Neuronal stem cell (in vitro differentiated cells): Measurements from ENCODE around the gene PDGFC.

Experiments used
- DNase-seq: peaks from one replicate; pipeline ENCODE4 v3.0.0-alpha.2; 2013; ENCODE audit warnings: low spot score
- H2AFZ ChIP-seq: one replicate; pipeline ENCODE4 v1.6.1; 2013; ENCODE audit warnings: mild to moderate bottlenecking, low read length, inconsistent platforms
- H2AK5ac ChIP-seq: 2 replicates; pipeline ENCODE4 v1.6.1; 2013; ENCODE audit warnings: low read depth, mild to moderate bottlenecking, inconsistent platforms, low read length, moderate library complexity, mixed read lengths
- H2BK120ac ChIP-seq: 2 replicates; pipeline ENCODE4 v1.6.1; 2013; ENCODE audit warnings: low read depth, mild to moderate bottlenecking, inconsistent platforms, low read length, moderate library complexity, mixed read lengths
- H2BK12ac ChIP-seq: one replicate; pipeline ENCODE4 v1.6.1; 2013; ENCODE audit warnings: low read length, inconsistent platforms
- H2BK15ac ChIP-seq: 2 replicates; pipeline ENCODE4 v1.6.1; 2013; ENCODE audit warnings: mild to moderate bottlenecking, low read length, inconsistent platforms, mixed read lengths
- H2BK5ac ChIP-seq: one replicate; pipeline ENCODE4 v1.6.1; 2013; ENCODE audit warnings: inconsistent platforms, mild to moderate bottlenecking, low read length, moderate library complexity
- H3K14ac ChIP-seq: one replicate; pipeline ENCODE4 v1.6.1; 2013; ENCODE audit warnings: low read length, inconsistent platforms
- H3K18ac ChIP-seq: 2 replicates; pipeline ENCODE4 v1.6.1; 2013; ENCODE audit warnings: low read length, inconsistent platforms
- H3K23ac ChIP-seq: 2 replicates; pipeline ENCODE4 v1.6.1; 2013; ENCODE audit warnings: low read depth, mild to moderate bottlenecking, mixed read lengths, low read length, inconsistent platforms; ENCODE audit not compliant: poor library complexity
- H3K27ac ChIP-seq: replicated peaks from 3 replicates; pipeline ENCODE4 v1.5.1; 2013; ENCODE audit warnings: low read length, inconsistent platforms
- H3K27me3 ChIP-seq, 3 experiments: 2 replicates each; pipeline ENCODE4 v1.6.1; 2013; ENCODE audit warnings: low read length in 3 of 3, mild to moderate bottlenecking in 2 of 3, inconsistent platforms in 1 of 3, low read depth in 1 of 3, mixed read lengths in 1 of 3, moderate library complexity in 1 of 3; ENCODE audit not compliant: control insufficient read depth in 3 of 3, insufficient read depth in 3 of 3
- H3K36me3 ChIP-seq, 2 donors: replicated peaks in 1 of 2; 2 replicates each; pipeline ENCODE4 v1.6.1; 2013; ENCODE audit warnings: low read length in 2 of 2; ENCODE audit not compliant: control insufficient read depth in 2 of 2, insufficient read depth in 2 of 2
- H3K4ac ChIP-seq: 2 replicates; pipeline ENCODE4 v1.6.1; 2013; ENCODE audit warnings: inconsistent platforms, mild to moderate bottlenecking, low read length, moderate library complexity
- H3K4me1 ChIP-seq, 2 donors: 1 replicate in 1 of 2; 2 replicates in 1 of 2; pipeline ENCODE4 v1.6.1; 2013; ENCODE audit warnings: low read length in 2 of 2, low read depth in 1 of 2; ENCODE audit not compliant: control insufficient read depth in 2 of 2, insufficient read depth in 1 of 2
- H3K4me2 ChIP-seq: one replicate; pipeline ENCODE4 v1.6.1; 2013; ENCODE audit warnings: mild to moderate bottlenecking, low read length, inconsistent platforms; ENCODE audit not compliant: insufficient read depth, poor library complexity, severe bottlenecking
- H3K4me3 ChIP-seq, 2 donors: 2 replicates each; pipeline ENCODE4 v1.5.1; 2013; ENCODE audit warnings: low read length in 2 of 2, mild to moderate bottlenecking in 2 of 2, inconsistent platforms in 1 of 2, moderate library complexity in 1 of 2
- H3K79me1 ChIP-seq: one replicate; pipeline ENCODE4 v1.6.1; 2013; ENCODE audit warnings: low read depth, mild to moderate bottlenecking, inconsistent platforms, low read length, moderate library complexity
- H3K9ac ChIP-seq: one replicate; pipeline ENCODE4 v1.6.1; 2013; ENCODE audit warnings: mild to moderate bottlenecking, low read depth, low read length, inconsistent platforms; ENCODE audit not compliant: poor library complexity
- H3K9me3 ChIP-seq, 2 donors: replicated peaks in 1 of 2; 2 replicates each; pipeline versions ENCODE3 to v1.6.1; 2013; ENCODE audit warnings: low read length in 2 of 2, mild to moderate bottlenecking in 2 of 2, inconsistent platforms in 1 of 2, low read depth in 1 of 2, mixed read lengths in 1 of 2, moderate library complexity in 1 of 2; ENCODE audit not compliant: control insufficient read depth in 2 of 2, insufficient read depth in 1 of 2
- H4K8ac ChIP-seq: one replicate; pipeline ENCODE4 v1.6.1; 2013; ENCODE audit warnings: low read depth, mild to moderate bottlenecking, inconsistent platforms, low read length, moderate library complexity
- H4K91ac ChIP-seq: one replicate; pipeline ENCODE4 v1.6.1; 2013; ENCODE audit warnings: low read length, low read depth, mild to moderate bottlenecking, inconsistent platforms; ENCODE audit not compliant: poor library complexity
- WGBS, 2 donors: extraction: QIAGEN DNeasy Blood & Tissue Kit; methylation state at CpG; one replicate each; pipeline ENCODE4 v1.1.7; 2013; ENCODE audit warnings: missing lambda C conversion rate in 2 of 2, mixed read lengths in 1 of 2; ENCODE audit not compliant: insufficient read length in 2 of 2, insufficient replicate concordance in 1 of 2; ENCODE audit errors: extremely low coverage in 2 of 2; 5-methylcytosine and 5-hydroxymethylcytosine counted together

PDGFC gene

DNA sequence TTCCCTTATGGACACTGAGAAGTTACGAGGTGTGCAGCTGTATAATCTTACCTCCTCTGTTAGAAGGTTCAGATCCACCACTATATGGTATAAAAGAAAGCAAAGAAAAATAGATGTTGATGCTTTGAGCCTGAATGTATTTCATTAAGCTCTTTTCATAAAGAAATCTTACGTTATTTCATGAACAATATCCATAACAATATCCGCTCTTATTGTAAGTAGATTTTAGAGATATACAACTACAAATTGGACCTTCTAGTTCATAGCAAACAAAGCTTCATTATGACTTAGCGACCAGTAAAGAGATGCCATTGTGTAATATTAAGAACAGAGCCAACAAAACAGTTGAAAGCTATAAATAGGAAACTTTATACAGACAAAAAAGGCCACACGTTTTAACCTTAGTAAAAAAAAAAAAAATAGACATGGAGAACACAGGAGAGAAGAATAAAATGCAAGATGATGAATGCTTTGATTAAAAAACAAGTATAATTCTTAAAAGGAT, 203.6 kb downstream of the PDGFC start:
- no peaks in the 10 kb centered on the region for H3K79me1 ChIP-seq
- no CpG with 5 or more reads among the region's 5 CpGs for WGBS, 2 donors
- no peak overlapping the region for H3K27ac ChIP-seq
- H3K4me1 ChIP-seq: peaks cover 2 to 16% of the 10 kb centered on the region in 2 donors
- H3K9ac ChIP-seq: no peak overlapping the region
- H2BK5ac ChIP-seq: no peak overlapping the region
- H4K8ac ChIP-seq: no peak overlapping the region
- H4K91ac ChIP-seq: no peak overlapping the region
- H3K14ac ChIP-seq: no peak overlapping the region
- H2BK15ac ChIP-seq: no peak overlapping the region
- no peak overlapping the region for H3K18ac ChIP-seq
- H3K4me3 ChIP-seq: no peak overlapping the region
- no peak overlapping the region for H3K4ac ChIP-seq
- H3K36me3 ChIP-seq: no peaks in the 10 kb centered on the region
- H3K23ac ChIP-seq: no peak overlapping the region
- H2AK5ac ChIP-seq: no peak overlapping the region
- H2BK12ac ChIP-seq: no peak overlapping the region
- no peaks in the 10 kb centered on the region for H3K9me3 ChIP-seq
- no peak overlapping the region for H2BK120ac ChIP-seq
- H3K4me2 ChIP-seq: no peak overlapping the region
- no peak for DNase-seq
- no peak overlapping the region for H2AFZ ChIP-seq
- no peaks in the 10 kb centered on the region for H3K27me3 ChIP-seq

GRCh38 chr4:156766846-156767245, 204.8 kb downstream of the PDGFC start:
- Histone ChIP-seq H2AFZ (no peak overlapping the region), H3K4me3 (no peak overlapping the region), H4K91ac (no peak overlapping the region), H2BK120ac (no peak overlapping the region), H2BK12ac (no peak overlapping the region), H3K36me3 (no peaks in the 10 kb centered on the region), H2AK5ac (no peak overlapping the region), H3K9ac (no peak overlapping the region), H3K14ac (no peak overlapping the region), H3K27me3 (no peaks in the 10 kb centered on the region), H3K79me1 (no peaks in the 10 kb centered on the region), H3K18ac (no peak overlapping the region), H2BK5ac (no peak overlapping the region), H3K4me2 (no peak overlapping the region), H3K23ac (no peak overlapping the region), H3K9me3 (no peaks in the 10 kb centered on the region), H2BK15ac (no peak overlapping the region), H3K4ac (no peak overlapping the region), H3K27ac (no peak overlapping the region), H3K4me1 (peaks cover 2 to 16% of the 10 kb centered on the region in 2 donors), H4K8ac (no peak overlapping the region)
- WGBS, 2 donors: no CpG with 5 or more reads among the region's 1 CpG
- no peak for DNase-seq

DNA sequence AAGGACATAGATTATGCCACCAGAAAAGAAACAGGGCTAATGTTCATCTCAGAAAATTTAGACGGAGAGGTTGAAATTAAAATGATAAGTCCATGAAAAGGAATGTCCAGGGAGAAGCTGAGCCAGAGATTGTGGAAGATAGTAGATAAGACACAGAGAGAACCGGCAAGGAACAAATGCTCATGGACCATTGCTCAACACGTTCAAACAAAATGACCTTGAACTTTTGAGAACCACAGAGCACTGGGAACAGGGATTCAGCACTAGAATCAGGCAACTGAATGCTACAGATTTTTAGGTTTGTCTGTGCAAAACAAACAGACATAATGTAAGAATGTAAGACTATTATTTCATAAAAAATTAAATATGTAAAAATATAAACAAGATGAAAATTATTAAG, 206.3 kb downstream of the PDGFC start:
- DNase-seq: no peak
- Histone ChIP-seq H3K4ac (no peak overlapping the region), H3K27ac (no peak overlapping the region), H3K23ac (no peak overlapping the region), H3K4me3 (no peak overlapping the region), H3K36me3 (peaks cover 0 to 3% of the 10 kb centered on the region in 2 donors), H3K4me1 (peaks cover 0 to 4% of the 10 kb centered on the region in 2 donors), H3K9me3 (no peaks in the 10 kb centered on the region), H3K4me2 (no peak overlapping the region), H2AK5ac (no peak overlapping the region), H2BK12ac (no peak overlapping the region), H2BK120ac (no peak overlapping the region), H2BK15ac (no peak overlapping the region), H4K8ac (no peak overlapping the region), H4K91ac (no peak overlapping the region), H2BK5ac (no peak overlapping the region), H3K79me1 (no peaks in the 10 kb centered on the region), H3K9ac (no peak overlapping the region), H3K14ac (no peak overlapping the region), H2AFZ (no peak overlapping the region), H3K18ac (no peak overlapping the region), H3K27me3 (no peaks in the 10 kb centered on the region)
- WGBS, 2 donors: no CpG with 5 or more reads among the region's 3 CpGs

DNA sequence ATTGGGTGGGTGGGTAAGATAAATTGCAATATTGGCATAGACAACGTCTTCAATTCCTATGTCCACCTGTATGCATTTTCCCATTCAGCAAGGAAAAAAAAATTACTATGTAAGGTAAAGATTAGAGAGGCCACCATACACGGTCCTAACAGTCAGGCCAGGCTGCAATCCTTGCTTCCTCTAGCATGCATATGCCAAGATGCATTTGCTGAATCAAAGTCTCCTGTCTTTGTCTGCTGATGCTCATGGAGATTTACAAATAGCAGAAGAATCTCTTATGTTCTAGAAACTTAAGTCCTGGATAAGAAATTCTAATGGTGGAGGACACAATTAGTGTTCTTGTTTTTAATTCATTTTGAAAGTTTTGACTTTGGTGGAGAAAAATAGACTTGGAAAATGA, 206.8 kb downstream of the PDGFC start:
- Histone ChIP-seq H3K18ac (no peak overlapping the region), H2BK120ac (no peak overlapping the region), H3K23ac (no peak overlapping the region), H4K8ac (no peak overlapping the region), H2BK15ac (no peak overlapping the region), H3K4me2 (no peak overlapping the region), H3K4ac (no peak overlapping the region), H3K9me3 (no peaks in the 10 kb centered on the region), H2BK12ac (no peak overlapping the region), H3K79me1 (no peaks in the 10 kb centered on the region), H4K91ac (no peak overlapping the region), H3K14ac (no peak overlapping the region), H3K4me1 (no peaks in the 10 kb centered on the region), H2BK5ac (no peak overlapping the region), H3K27me3 (no peaks in the 10 kb centered on the region), H3K36me3 (peaks cover 0 to 3% of the 10 kb centered on the region in 2 donors), H2AFZ (no peak overlapping the region), H3K4me3 (no peak overlapping the region), H3K27ac (no peak overlapping the region), H3K9ac (no peak overlapping the region), H2AK5ac (no peak overlapping the region)
- DNase-seq: no peak
- no CpG with 5 or more reads among the region's 2 CpGs for WGBS, 2 donors
